ENCODE measurements around the gene RNF113B. TPM values are rescaled to one million over a fixed set of nuclear protein-coding genes. Genes with fewer than 3 reads are reported as not detected.
A peak's percentile ranks its signal among the peaks of the same experiment; 100 is the strongest.

RNF113B gene
- total and polyA plus RNA-seq, 11 donors = not detected

- H3K4me3 ChIP-seq = no peak overlapping the region
- H3K9me3 ChIP-seq = no peaks in the 10 kb centered on the region
- H3K36me3 ChIP-seq = no peaks in the 10 kb centered on the region
- H3K4me1 ChIP-seq = peaks cover 0 to 19% (median 0%) of the 10 kb centered on the region in 12 donors
- ATAC-seq (peak in 1 of 4 donors; percentile 28), DNase-seq (peak in 1 of 5 donors; percentile 33)
- intact Hi-C loops (cut with DNase I) = no loop called here
- 70 to 87% (median 76%) methylated on average over 5 of the region's 5 CpGs for WGBS, 4 donors
- TF ChIP-seq CTCF (IDR thresholded peaks at IDR 0.05) = no peak
- TF ChIP-seq POLR2A (IDR thresholded peaks at IDR 0.05) = no peak
- H3K27me3 ChIP-seq = no peaks in the 10 kb centered on the region
- no peak overlapping the region for H3K27ac ChIP-seq
Observed at GRCh38 chr13:98155475-98156109, 21.5 kb downstream of the RNF113B start.

- no peaks in the 10 kb centered on the region for H3K9me3 ChIP-seq
- TF ChIP-seq CTCF (IDR thresholded peaks at IDR 0.05) (no peak), POLR2A (IDR thresholded peaks at IDR 0.05) (no peak)
- WGBS, 4 donors = 92 to 98% (median 94%) methylated on average over 8 of the region's 8 CpGs
- H3K27ac ChIP-seq = no peak overlapping the region
- ATAC-seq (no peak), DNase-seq (no peak)
- intact Hi-C loops (cut with DNase I) = no loop called here
- peaks cover 0 to 7% (median 0%) of the 10 kb centered on the region in 12 donors for H3K4me1 ChIP-seq
- no peak overlapping the region for H3K4me3 ChIP-seq
- no peaks in the 10 kb centered on the region for H3K27me3 ChIP-seq
- peaks cover 0 to 5% (median 0%) of the 10 kb centered on the region in 9 donors for H3K36me3 ChIP-seq
Observed at GRCh38 chr13:98150832-98151479, 26.1 kb downstream of the RNF113B start.

- intact Hi-C loops (cut with DNase I) = loop anchor here in 8 of 10 donors (10.0 kb wide), 7 partner anchors 67 to 527 kb away; no protein-coding TSS in a partner anchor
- H3K27ac ChIP-seq = no peak overlapping the region
- peaks cover 0 to 5% (median 0%) of the 10 kb centered on the region in 9 donors for H3K36me3 ChIP-seq
- H3K9me3 ChIP-seq = no peaks in the 10 kb centered on the region
- TF ChIP-seq CTCF (IDR thresholded peaks at IDR 0.05) (no peak), POLR2A (IDR thresholded peaks at IDR 0.05) (no peak)
- no peak for DNase-seq
- no peak for ATAC-seq
- peaks cover 0 to 20% (median 0%) of the 10 kb centered on the region in 9 donors for H3K27me3 ChIP-seq
- peaks cover 0 to 23% (median 14%) of the 10 kb centered on the region in 12 donors for H3K4me1 ChIP-seq
- H3K4me3 ChIP-seq = no peak overlapping the region
- 78 to 83% (median 78%) methylated on average over 5 of the region's 5 CpGs for WGBS, 4 donors
Observed at GRCh38 chr13:98147521-98147920, 29.5 kb downstream of the RNF113B start.

GRCh38 chr13:98144801-98145350, 32.2 kb downstream of the RNF113B start:
- intact Hi-C loops (cut with DNase I) = loop anchor here (5.0 to 10.0 kb wide), 13 partner anchors 70 to 530 kb away; partner anchors contain the start of gene STK24 (in 1 of the 10)
- H3K27ac ChIP-seq = peak overlapping the region in 2 of 12 donors; percentile 62 to 78
- ATAC-seq = no peak
- H3K4me3 ChIP-seq = peak overlapping the region in 9 of 12 donors; percentile 56 to 99 (median 69)
- DNase-seq = no peak
- H3K27me3 ChIP-seq = peaks cover 0 to 31% (median 0%) of the 10 kb centered on the region in 9 donors
- H3K36me3 ChIP-seq = peaks cover 0 to 5% (median 0%) of the 10 kb centered on the region in 9 donors
- 52 to 66% (median 58%) methylated on average over 10 of the region's 10 CpGs for WGBS, 4 donors
- H3K9me3 ChIP-seq = no peaks in the 10 kb centered on the region
- TF ChIP-seq POLR2A (IDR thresholded peaks at IDR 0.05) = no peak
- peak in 1 of 12 donors; percentile 10 for TF ChIP-seq CTCF (IDR thresholded peaks at IDR 0.05)
- peaks cover 0 to 30% (median 17%) of the 10 kb centered on the region in 12 donors for H3K4me1 ChIP-seq
